GM12878 (cell line): ENCODE measurements around the gene LYL1. TPM values are rescaled to one million over a fixed set of nuclear protein-coding genes. Genes with fewer than 3 reads are reported as not detected.

Experiments used
- ATAC-seq: fragments of 200-7000 bp; cut with Tn5 transposase; 3 replicates; pipeline ENCODE4 v1.9.1; 2020; ENCODE audit warnings: mild to moderate bottlenecking, moderate library complexity
- BruUV-seq: library from RNA; stranded (reverse); fragments of 400-500 nt; replicated peaks from 2 replicates; lab custom pipeline; 2021; lab: Mats Ljungman, UMichigan
- CTCF ChIA-PET: fragments of 300-600 bp; sonication (Branson Sonifier 250); formaldehyde crosslinking; extraction: SDS; loops from one replicate; lab custom pipeline; 2021; ENCODE audit warnings: inconsistent platforms; lab: Yijun Ruan, JAX
- POLR2A ChIA-PET: fragments of 350-600 bp; formaldehyde crosslinking; extraction: SDS; loops from one replicate; lab custom pipeline; 2021; ENCODE audit warnings: inconsistent platforms; lab: Charles Lee
- RAD21 ChIA-PET: fragments of 300-600 bp; sonication (Branson Sonifier 250); formaldehyde crosslinking; loops from one replicate; lab custom pipeline; 2023; ENCODE audit warnings: antibody characterized with exemption; ENCODE audit not compliant: unreplicated experiment; lab: Charles Lee
- SMC1A ChIA-PET: fragments of 300-600 bp; sonication (Branson Sonifier 250); formaldehyde crosslinking; loops from one replicate; lab custom pipeline; 2023; ENCODE audit not compliant: unreplicated experiment, uncharacterized antibody; lab: Charles Lee
- DNase-seq: peaks from one replicate; pipeline ENCODE4 v3.0.0-alpha.2; 2011; ENCODE audit warnings: low read depth, low spot score
- FAIRE-seq: peaks from 3 replicates; lab custom pipeline; 2011; peaks lifted over from hg19 to GRCh38; lab: Jason Lieb, UNC
- H2AFZ ChIP-seq: 2 replicates; pipeline ENCODE4 v1.6.0; 2011; ENCODE audit warnings: low read depth, low read length, control low read depth; ENCODE audit not compliant: control insufficient read depth
- H3K27ac ChIP-seq: 2 replicates; pipeline ENCODE4 v1.5.1; 2011; ENCODE audit warnings: control low read depth; ENCODE audit not compliant: control insufficient read depth, insufficient read depth
- H3K27me3 ChIP-seq, 2 experiments: replicated peaks in 1 of 2; 2 replicates each; pipeline versions ENCODE4 v1.6.0 to v1.6.1; 2011; ENCODE audit warnings: low read length in 1 of 2; ENCODE audit not compliant: control insufficient read depth in 2 of 2, insufficient read depth in 2 of 2
- H3K36me3 ChIP-seq, 2 experiments: 2 replicates each; pipeline ENCODE4 v1.5.1; 2011; ENCODE audit warnings: low read length in 1 of 2; ENCODE audit not compliant: control insufficient read depth in 2 of 2, insufficient read depth in 2 of 2
- H3K4me1 ChIP-seq: 2 replicates; pipeline ENCODE4 v1.6.1; 2011; ENCODE audit warnings: mild to moderate bottlenecking, low read length, moderate library complexity, mixed read lengths; ENCODE audit not compliant: control insufficient read depth, insufficient read depth
- H3K4me2 ChIP-seq: 2 replicates; pipeline ENCODE4 v1.6.0; 2011; ENCODE audit warnings: control low read depth; ENCODE audit not compliant: control insufficient read depth, insufficient read depth
- H3K4me3 ChIP-seq: fragments of 200-600 bp; sonication (generic); 2 replicates; pipeline ENCODE4 v1.5.1; 2016
- H3K79me2 ChIP-seq: 2 replicates; pipeline ENCODE4 v1.6.0; 2011; ENCODE audit warnings: low read length; ENCODE audit not compliant: control insufficient read depth, insufficient read depth
- H3K9ac ChIP-seq: 2 replicates; pipeline ENCODE4 v1.8.0; 2011; ENCODE audit warnings: low read length, control low read depth, mixed read lengths; ENCODE audit not compliant: control insufficient read depth, insufficient read depth
- H3K9me3 ChIP-seq: replicated peaks from 3 replicates; pipeline ENCODE4 v1.5.1; 2011; ENCODE audit warnings: mild to moderate bottlenecking, low read length; ENCODE audit not compliant: control insufficient read depth, insufficient read depth
- H4K20me1 ChIP-seq: 2 replicates; pipeline ENCODE4 v1.6.0; 2011; ENCODE audit not compliant: control insufficient read depth, insufficient read depth
- CEBPB ChIP-seq, 2 experiments: fragments of 150-350 bp in 1 of 2; IDR thresholded peaks; 2 replicates each; pipeline ENCODE4 v1.6.1; 2012 to 2014; ENCODE audit warnings: low read depth in 2 of 2, low read length in 2 of 2, borderline replicate concordance in 1 of 2, inconsistent platforms in 1 of 2
- DPF2 ChIP-seq: fragments of 450-650 bp; IDR thresholded peaks from 2 replicates; pipeline ENCODE4 v1.6.1; 2017; ENCODE audit warnings: mild to moderate bottlenecking
- ETV6 ChIP-seq, 2 experiments: fragments of 450-650 bp in 1 of 2; IDR thresholded peaks in 1 of 2; conservative IDR thresholded peaks in 1 of 2; 2 replicates each; pipeline ENCODE4 v1.6.1; 2014; ENCODE audit warnings: antibody characterized with exemption in 1 of 2, borderline replicate concordance in 1 of 2, low read depth in 1 of 2, mild to moderate bottlenecking in 1 of 2, moderate library complexity in 1 of 2
- FOXM1 ChIP-seq: IDR thresholded peaks from 2 replicates; pipeline ENCODE4 v1.6.1; 2012; ENCODE audit warnings: low read depth, mild to moderate bottlenecking, inconsistent platforms, low read length, moderate library complexity
- MEF2B ChIP-seq: fragments of 450-650 bp; IDR thresholded peaks from 2 replicates; pipeline ENCODE4 v1.6.1; 2018; ENCODE audit warnings: mild to moderate bottlenecking, moderate library complexity; ENCODE audit not compliant: partially characterized antibody, poor library complexity, severe bottlenecking
- PAX5 ChIP-seq: IDR thresholded peaks from 2 replicates; pipeline ENCODE4 v1.6.1; 2011; ENCODE audit warnings: low read depth, low read length, borderline replicate concordance
- POLR2AphosphoS5 ChIP-seq: IDR thresholded peaks from 2 replicates; pipeline ENCODE4 v1.6.1; 2011; ENCODE audit warnings: mild to moderate bottlenecking, low read length, inconsistent platforms
- RAD21 ChIP-seq: IDR thresholded peaks from 2 replicates; pipeline ENCODE4 v1.6.1; 2011; ENCODE audit warnings: mild to moderate bottlenecking, low read depth, low read length, moderate library complexity; ENCODE audit not compliant: insufficient read depth
- RB1 ChIP-seq: fragments of 450-650 bp; formaldehyde crosslinking; IDR thresholded peaks from 2 replicates; pipeline ENCODE4 v1.6.1; 2017; ENCODE audit warnings: mild to moderate bottlenecking, borderline replicate concordance
- SKIL ChIP-seq: fragments of 450-650 bp; IDR thresholded peaks from 2 replicates; pipeline ENCODE4 v1.6.1; 2017; ENCODE audit warnings: mild to moderate bottlenecking, low read depth, inconsistent platforms; ENCODE audit not compliant: poor library complexity, severe bottlenecking
- STAT1 ChIP-seq: fragments of 450-650 bp; conservative IDR thresholded peaks from 2 replicates; pipeline ENCODE4 v1.6.1; 2014; ENCODE audit warnings: antibody characterized with exemption, mild to moderate bottlenecking
- TAF1 ChIP-seq: IDR thresholded peaks from 2 replicates; pipeline ENCODE4 v1.6.1; 2011; ENCODE audit warnings: mild to moderate bottlenecking, low read depth, low read length, borderline replicate concordance
- WRNIP1 ChIP-seq: IDR thresholded peaks from 2 replicates; pipeline ENCODE4 v1.6.1; 2011; ENCODE audit warnings: low read depth, low read length, improper control_type of control experiment, borderline replicate concordance
- WGBS: methylation state at CpG from one replicate; pipeline ENCODE4 v1.1.6; 2016; ENCODE audit warnings: low lambda C conversion rate; ENCODE audit not compliant: insufficient replicate concordance, insufficient coverage; ENCODE audit errors: missing lambda C conversion rate; 5-methylcytosine and 5-hydroxymethylcytosine counted together
- in situ Hi-C: fragments of 300-500 bp; cut with MboI; formaldehyde crosslinking; loops from 9 replicates; pipeline ENCODE4 v1.14.3; 2018; ENCODE audit warnings: mixed read lengths
- intact Hi-C: fragments of 100-400 bp; cut with micrococcal nuclease; formaldehyde crosslinking; loops from one replicate; pipeline ENCODE4 v1.14.2; 2022; ENCODE audit not compliant: unreplicated experiment
- polyA plus RNA-seq, 11 experiments: library from polyadenylated mRNA; depleted of rRNA in 4 of 11; unstranded in 6 of 11; stranded (reverse) in 5 of 11; fragments of >200 nt; fragmentation: Nextera tagmentation in 4 of 11; fragmentation: Illumina TruSeq in 1 of 11; extraction: Ambion mirVana in 4 of 11; extraction: Trizol in 1 of 11; gene quantifications; 1 replicate in 1 of 11; 2 replicates in 10 of 11; pipeline versions ENCODE4 v1.2.1 to v1.2.3, GENCODE V29; 2011 to 2016; ENCODE audit warnings: inconsistent platforms in 2 of 11, missing spikeins in 2 of 11, low read depth in 1 of 11
- total RNA-seq, 4 experiments: library from RNA; depleted of rRNA in 3 of 4; stranded (reverse); fragments of >200 nt in 3 of 4; fragmentation: Illumina TruSeq in 1 of 4; extraction: Trizol in 1 of 4; gene quantifications; 2 replicates each; pipeline versions ENCODE4 v1.2.1 to v1.2.3, GENCODE V29; 2013 to 2021
- TF ChIP-seq, protein P1 (sequence below): IDR thresholded peaks from 2 replicates; pipeline ENCODE4 v1.6.1; 2012; ENCODE audit warnings: low read depth, low read length, improper control_type of control experiment
- TF ChIP-seq, protein P2 (sequence below): fragments of 450-650 bp; formaldehyde crosslinking; IDR thresholded peaks from 2 replicates; pipeline ENCODE4 v1.4.0; 2020; ENCODE audit warnings: mild to moderate bottlenecking, moderate library complexity

The LYL1 gene
- total and polyA plus RNA-seq, 10 of the 15 experiments (the other 5 are each of a cell fraction or from before 2014, with no cell fraction given): 0.10 to 34.8 (median 4.4) TPM

DNA sequence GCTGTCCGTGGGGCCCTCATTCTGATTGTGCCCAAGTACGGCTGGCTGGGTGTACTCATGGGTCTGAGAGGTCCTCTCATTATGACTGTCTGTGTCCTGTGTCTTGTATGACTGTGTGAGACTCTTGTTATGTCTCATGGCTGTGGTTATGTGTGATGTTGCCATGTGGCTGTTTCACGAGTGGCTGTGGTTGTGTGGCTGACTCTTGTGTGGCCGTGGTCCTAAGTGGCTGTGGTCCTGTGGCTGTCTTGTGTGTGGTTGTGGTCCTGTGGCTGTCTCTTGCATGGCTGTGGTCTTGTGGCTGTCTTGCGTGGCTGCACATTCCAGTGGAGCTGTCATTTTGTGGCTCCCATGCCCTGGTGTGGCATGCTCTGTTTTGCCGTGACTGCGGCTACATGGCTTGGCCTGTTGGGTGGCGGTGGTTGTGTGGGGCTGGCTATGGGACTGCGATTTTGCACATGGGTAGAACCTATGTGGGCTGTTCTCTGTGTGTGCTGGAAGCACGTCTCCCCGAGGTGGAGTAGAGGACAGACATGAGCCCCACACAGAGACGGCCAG is 2.5 kb downstream of the LYL1 start:
- no peaks in the 10 kb centered on the region for H4K20me1 ChIP-seq
- H3K27me3 ChIP-seq: peaks cover 2 to 6% of the 10 kb centered on the region in 2 experiments
- BruUV-seq: no TSS peak
- H3K4me3 ChIP-seq: no peak overlapping the region
- H3K9me3 ChIP-seq: no peaks in the 10 kb centered on the region; the same call in 2 of the 3 replicates
- H3K4me2 ChIP-seq: peak overlapping the region; percentile 84
- H3K4me1 ChIP-seq: peaks cover 53% of the 10 kb centered on the region
- ATAC-seq (peak; percentile 57), FAIRE-seq (peak; percentile 98), DNase-seq (peak; percentile 78)
- ChIA-PET POLR2A (interaction anchor here (0.5 kb wide), 1 partner anchor 81 kb away, joined by 9 read pairs; no protein-coding TSS in a partner anchor), SMC1A (interaction anchor here (0.7 kb wide), 1 partner anchor 17 kb away, joined by 3 read pairs; no protein-coding TSS in a partner anchor), RAD21 (interaction anchor here (1.0 kb wide), 1 partner anchor 123 kb away, joined by 3 read pairs; no protein-coding TSS in a partner anchor), CTCF (interaction anchor here (0.5 to 3.0 kb wide), 5 partner anchors 18 to 135 kb away, joined by 3 to 13 read pairs (median 5); partner anchors contain the start of gene NACC1)
- H3K79me2 ChIP-seq: peaks cover 4% of the 10 kb centered on the region; the same call in 1 of the 2 replicates
- H2AFZ ChIP-seq: no peak overlapping the region
- no peak overlapping the region for H3K9ac ChIP-seq
- intact Hi-C loops: loop anchor here (5.0 kb wide), 2 partner anchors 52 to 162 kb away; partner anchors contain the start of genes IER2 and STX10
- 11% methylated on average over 12 of the region's 12 CpGs for WGBS
- H3K27ac ChIP-seq: no peak overlapping the region
- in situ Hi-C loops: no loop called here
- no peaks in the 10 kb centered on the region; a peak in 1 of 4 replicates for H3K36me3 ChIP-seq
- TF ChIP-seq DPF2: peak; percentile 94
- peak; percentile 73 for TF ChIP-seq POLR2AphosphoS5
- TF ChIP-seq, protein P1, sequence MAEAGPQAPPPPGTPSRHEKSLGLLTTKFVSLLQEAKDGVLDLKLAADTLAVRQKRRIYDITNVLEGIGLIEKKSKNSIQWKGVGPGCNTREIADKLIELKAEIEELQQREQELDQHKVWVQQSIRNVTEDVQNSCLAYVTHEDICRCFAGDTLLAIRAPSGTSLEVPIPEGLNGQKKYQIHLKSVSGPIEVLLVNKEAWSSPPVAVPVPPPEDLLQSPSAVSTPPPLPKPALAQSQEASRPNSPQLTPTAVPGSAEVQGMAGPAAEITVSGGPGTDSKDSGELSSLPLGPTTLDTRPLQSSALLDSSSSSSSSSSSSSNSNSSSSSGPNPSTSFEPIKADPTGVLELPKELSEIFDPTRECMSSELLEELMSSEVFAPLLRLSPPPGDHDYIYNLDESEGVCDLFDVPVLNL: 0 out of 2 replicates have a peak, but pooled peaks have one; percentile 38
- TF ChIP-seq TAF1: no peak
- TF ChIP-seq, protein P2, sequence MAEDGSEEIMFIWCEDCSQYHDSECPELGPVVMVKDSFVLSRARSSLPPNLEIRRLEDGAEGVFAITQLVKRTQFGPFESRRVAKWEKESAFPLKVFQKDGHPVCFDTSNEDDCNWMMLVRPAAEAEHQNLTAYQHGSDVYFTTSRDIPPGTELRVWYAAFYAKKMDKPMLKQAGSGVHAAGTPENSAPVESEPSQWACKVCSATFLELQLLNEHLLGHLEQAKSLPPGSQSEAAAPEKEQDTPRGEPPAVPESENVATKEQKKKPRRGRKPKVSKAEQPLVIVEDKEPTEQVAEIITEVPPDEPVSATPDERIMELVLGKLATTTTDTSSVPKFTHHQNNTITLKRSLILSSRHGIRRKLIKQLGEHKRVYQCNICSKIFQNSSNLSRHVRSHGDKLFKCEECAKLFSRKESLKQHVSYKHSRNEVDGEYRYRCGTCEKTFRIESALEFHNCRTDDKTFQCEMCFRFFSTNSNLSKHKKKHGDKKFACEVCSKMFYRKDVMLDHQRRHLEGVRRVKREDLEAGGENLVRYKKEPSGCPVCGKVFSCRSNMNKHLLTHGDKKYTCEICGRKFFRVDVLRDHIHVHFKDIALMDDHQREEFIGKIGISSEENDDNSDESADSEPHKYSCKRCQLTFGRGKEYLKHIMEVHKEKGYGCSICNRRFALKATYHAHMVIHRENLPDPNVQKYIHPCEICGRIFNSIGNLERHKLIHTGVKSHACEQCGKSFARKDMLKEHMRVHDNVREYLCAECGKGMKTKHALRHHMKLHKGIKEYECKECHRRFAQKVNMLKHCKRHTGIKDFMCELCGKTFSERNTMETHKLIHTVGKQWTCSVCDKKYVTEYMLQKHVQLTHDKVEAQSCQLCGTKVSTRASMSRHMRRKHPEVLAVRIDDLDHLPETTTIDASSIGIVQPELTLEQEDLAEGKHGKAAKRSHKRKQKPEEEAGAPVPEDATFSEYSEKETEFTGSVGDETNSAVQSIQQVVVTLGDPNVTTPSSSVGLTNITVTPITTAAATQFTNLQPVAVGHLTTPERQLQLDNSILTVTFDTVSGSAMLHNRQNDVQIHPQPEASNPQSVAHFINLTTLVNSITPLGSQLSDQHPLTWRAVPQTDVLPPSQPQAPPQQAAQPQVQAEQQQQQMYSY: no peak
- no peak for TF ChIP-seq CEBPB (IDR thresholded peaks at IDR 0.05; ENCODE audit: borderline replicate concordance in 1 of 2, low read depth in 2 of 2, low read length in 2 of 2)
- TF ChIP-seq MEF2B: peak; percentile 88
- no peak for TF ChIP-seq RB1
- peak; percentile 81; the same call in 1 of the 2 replicates for TF ChIP-seq STAT1
- peak; percentile 97 for TF ChIP-seq FOXM1
- 0 out of 2 replicates have a peak, but pooled peaks have one; percentile 64 for TF ChIP-seq WRNIP1
- TF ChIP-seq RAD21: no peak
- TF ChIP-seq ETV6 (conservative IDR thresholded peaks at IDR 0.05 in 1 of 2, IDR thresholded peaks at IDR 0.05 in 1 of 2; ENCODE audit: borderline replicate concordance in 1 of 2, low read depth in 1 of 2): peak in 1 of 2 experiments; percentile 97; a peak in 2 of 4 replicates
- TF ChIP-seq PAX5: peak; percentile 100
- TF ChIP-seq SKIL: peak; percentile 100
